ENCODE measurements around the gene MSI2. TPM values are rescaled to one million over a fixed set of nuclear protein-coding genes. Genes with fewer than 3 reads are reported as not detected.

Gene MSI2
- total and polyA plus RNA-seq, 8 donors: 35.0 to 49.5 (median 47.5) TPM

- Histone ChIP-seq H3K4me1 (peaks cover 3% of the 10 kb centered on the region in 2 donors), H3K4me3 (no peak overlapping the region), H3K9me3 (no peaks in the 10 kb centered on the region), H3K27me3 (no peaks in the 10 kb centered on the region), H3K36me3 (peaks cover 0 to 15% of the 10 kb centered on the region in 2 donors), H3K27ac (no peak overlapping the region)
- DNase-seq (no peak), ATAC-seq (no peak)
- TF ChIP-seq CTCF (IDR thresholded peaks at IDR 0.05): no peak
- intact Hi-C loops (cut with DNase I): no loop called here
Observed at GRCh38 chr17:57405491-57406072, 149.3 kb downstream of the MSI2 start.

GRCh38 chr17:57406131-57406980 is 150.0 kb downstream of the MSI2 start:
- H3K36me3 ChIP-seq: peaks cover 0 to 13% of the 10 kb centered on the region in 2 donors
- H3K27ac ChIP-seq: no peak overlapping the region
- TF ChIP-seq CTCF (IDR thresholded peaks at IDR 0.05): no peak
- no peak for ATAC-seq
- peaks cover 3% of the 10 kb centered on the region in 2 donors for H3K4me1 ChIP-seq
- intact Hi-C loops (cut with DNase I): no loop called here
- no peaks in the 10 kb centered on the region for H3K27me3 ChIP-seq
- no peaks in the 10 kb centered on the region for H3K9me3 ChIP-seq
- H3K4me3 ChIP-seq: no peak overlapping the region
- DNase-seq: no peak

- Histone ChIP-seq H3K36me3 (peaks cover 0 to 9% of the 10 kb centered on the region in 2 donors), H3K9me3 (no peaks in the 10 kb centered on the region), H3K27me3 (no peaks in the 10 kb centered on the region), H3K4me1 (peaks cover 3% of the 10 kb centered on the region in 2 donors), H3K27ac (no peak overlapping the region), H3K4me3 (no peak overlapping the region)
- TF ChIP-seq CTCF (IDR thresholded peaks at IDR 0.05): no peak
- no peak for DNase-seq
- no peak for ATAC-seq
- intact Hi-C loops (cut with DNase I): no loop called here
Observed at GRCh38 chr17:57406981-57407286, 150.6 kb downstream of the MSI2 start.

- Histone ChIP-seq H3K27ac (no peak overlapping the region), H3K27me3 (no peaks in the 10 kb centered on the region), H3K4me1 (peaks cover 3% of the 10 kb centered on the region in 2 donors), H3K9me3 (no peaks in the 10 kb centered on the region), H3K36me3 (peaks cover 0 to 6% of the 10 kb centered on the region in 2 donors), H3K4me3 (no peak overlapping the region)
- no peak for TF ChIP-seq CTCF (IDR thresholded peaks at IDR 0.05)
- peak; percentile 91 for ATAC-seq
- intact Hi-C loops (cut with DNase I): no loop called here
- DNase-seq: peak in 2 of 4 donors; percentile 39 to 45
Observed at GRCh38 chr17:57407287-57408070, 151.2 kb downstream of the MSI2 start.

Data from left lung (tissue), 10 donors.